Chondrocyte (in vitro differentiated cells): ENCODE data around the gene P4HA3. TPM values are rescaled to one million over a fixed set of nuclear protein-coding genes. Genes with fewer than 3 reads are reported as not detected.

Experiments
- DNase-seq: peaks from one replicate; pipeline ENCODE4 v3.0.0; 2021; ENCODE audit warnings: mixed read lengths, low spot score
- H3K27ac Mint-ChIP-seq: one replicate; pipeline ENCODE4 v1.8.0; 2021; ENCODE audit warnings: mild to moderate bottlenecking, moderate library complexity, mixed read lengths; ENCODE audit not compliant: unreplicated experiment
- H3K27me3 Mint-ChIP-seq: 2 replicates; pipeline ENCODE4 v1.8.0; 2021; ENCODE audit warnings: low read depth, mixed read lengths
- H3K36me3 Mint-ChIP-seq: 2 replicates; pipeline ENCODE4 v1.8.0; 2021; ENCODE audit warnings: low read depth, mixed read lengths
- H3K4me1 Mint-ChIP-seq: 2 replicates; pipeline ENCODE4 v1.8.0; 2021; ENCODE audit warnings: low read depth, mild to moderate bottlenecking, mixed read lengths
- H3K4me3 Mint-ChIP-seq: one replicate; pipeline ENCODE4 v1.8.0; 2021; ENCODE audit warnings: mild to moderate bottlenecking, moderate library complexity, mixed read lengths; ENCODE audit not compliant: unreplicated experiment
- H3K9me3 Mint-ChIP-seq: 2 replicates; pipeline ENCODE4 v1.8.0; 2021; ENCODE audit warnings: low read depth, mixed read lengths
- total RNA-seq: library from RNA; stranded (reverse); gene quantifications from 3 replicates; pipeline ENCODE4 v1.2.1, GENCODE V29; 2021
- TF ChIP-seq, protein P1 (sequence below): fragments of 200-600 bp; sonication (generic); IDR thresholded peaks from 2 replicates; pipeline ENCODE4 v1.5.0; 2021; ENCODE audit warnings: antibody characterized with exemption, mild to moderate bottlenecking, moderate library complexity

Gene P4HA3
- total RNA-seq, 1 donor from 2014 or later: 10.9 TPM

DNA sequence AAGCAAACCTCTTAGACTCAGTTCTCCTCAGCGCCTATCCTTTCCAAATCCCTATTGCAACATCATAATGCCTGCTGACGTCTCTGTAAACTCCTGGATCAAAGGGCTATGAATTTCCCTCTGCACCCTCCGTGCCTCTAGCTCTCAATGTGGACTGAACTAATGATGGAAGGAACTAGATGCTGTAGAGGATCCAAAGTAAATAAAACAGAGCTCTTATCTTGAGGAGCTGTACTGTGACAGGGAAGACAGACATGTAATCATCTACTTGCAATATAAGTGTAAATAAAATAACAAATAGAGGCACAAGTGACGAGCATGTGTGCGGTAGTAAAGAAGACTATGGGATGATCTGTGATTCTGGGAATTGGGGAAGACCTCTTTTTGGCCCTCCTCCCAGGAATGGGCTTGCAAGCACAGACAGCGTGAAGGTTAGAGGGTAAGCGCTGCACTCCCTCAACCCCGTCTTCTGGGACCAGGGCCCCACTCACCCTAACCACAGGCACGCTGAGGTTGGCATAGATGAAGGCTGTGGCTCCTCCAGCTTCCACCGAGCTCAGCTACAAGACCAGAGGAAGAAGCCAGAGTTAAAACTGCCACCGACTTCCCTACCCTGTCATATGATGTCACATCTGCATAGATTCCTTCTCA, 42.2 kb downstream of the P4HA3 start:
- no peaks in the 10 kb centered on the region for H3K9me3 Mint-ChIP-seq
- H3K4me1 Mint-ChIP-seq: no peaks in the 10 kb centered on the region
- no peak overlapping the region for H3K27ac Mint-ChIP-seq
- H3K27me3 Mint-ChIP-seq: no peaks in the 10 kb centered on the region
- no peak for DNase-seq
- H3K36me3 Mint-ChIP-seq: peaks cover 14% of the 10 kb centered on the region
- TF ChIP-seq, protein P1, sequence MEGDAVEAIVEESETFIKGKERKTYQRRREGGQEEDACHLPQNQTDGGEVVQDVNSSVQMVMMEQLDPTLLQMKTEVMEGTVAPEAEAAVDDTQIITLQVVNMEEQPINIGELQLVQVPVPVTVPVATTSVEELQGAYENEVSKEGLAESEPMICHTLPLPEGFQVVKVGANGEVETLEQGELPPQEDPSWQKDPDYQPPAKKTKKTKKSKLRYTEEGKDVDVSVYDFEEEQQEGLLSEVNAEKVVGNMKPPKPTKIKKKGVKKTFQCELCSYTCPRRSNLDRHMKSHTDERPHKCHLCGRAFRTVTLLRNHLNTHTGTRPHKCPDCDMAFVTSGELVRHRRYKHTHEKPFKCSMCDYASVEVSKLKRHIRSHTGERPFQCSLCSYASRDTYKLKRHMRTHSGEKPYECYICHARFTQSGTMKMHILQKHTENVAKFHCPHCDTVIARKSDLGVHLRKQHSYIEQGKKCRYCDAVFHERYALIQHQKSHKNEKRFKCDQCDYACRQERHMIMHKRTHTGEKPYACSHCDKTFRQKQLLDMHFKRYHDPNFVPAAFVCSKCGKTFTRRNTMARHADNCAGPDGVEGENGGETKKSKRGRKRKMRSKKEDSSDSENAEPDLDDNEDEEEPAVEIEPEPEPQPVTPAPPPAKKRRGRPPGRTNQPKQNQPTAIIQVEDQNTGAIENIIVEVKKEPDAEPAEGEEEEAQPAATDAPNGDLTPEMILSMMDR: no peak
- H3K4me3 Mint-ChIP-seq: no peak overlapping the region

DNA sequence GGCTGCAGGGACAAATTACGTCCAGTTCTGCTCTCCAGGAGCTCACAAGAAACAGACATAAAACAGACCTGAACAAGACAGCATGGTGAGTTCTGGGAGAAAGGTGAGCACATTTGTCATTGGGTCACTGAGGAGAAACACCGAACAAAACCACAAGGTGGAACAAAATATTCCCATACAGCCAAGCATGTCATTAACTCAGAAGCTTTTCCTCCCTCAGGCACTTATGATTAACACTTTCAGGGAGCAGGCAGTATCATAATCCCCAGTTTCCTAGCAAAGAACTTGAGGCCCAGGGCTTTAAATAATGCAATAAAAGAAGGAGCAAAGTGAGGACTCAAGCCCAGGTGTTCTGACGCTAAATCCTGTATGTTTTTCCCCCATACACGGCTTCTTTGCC, 43.0 kb downstream of the P4HA3 start:
- no peaks in the 10 kb centered on the region for H3K4me1 Mint-ChIP-seq
- no peak overlapping the region for H3K4me3 Mint-ChIP-seq
- DNase-seq: no peak
- TF ChIP-seq, protein P1: no peak
- H3K36me3 Mint-ChIP-seq: peaks cover 14% of the 10 kb centered on the region
- H3K9me3 Mint-ChIP-seq: no peaks in the 10 kb centered on the region
- H3K27ac Mint-ChIP-seq: no peak overlapping the region
- H3K27me3 Mint-ChIP-seq: no peaks in the 10 kb centered on the region

DNA sequence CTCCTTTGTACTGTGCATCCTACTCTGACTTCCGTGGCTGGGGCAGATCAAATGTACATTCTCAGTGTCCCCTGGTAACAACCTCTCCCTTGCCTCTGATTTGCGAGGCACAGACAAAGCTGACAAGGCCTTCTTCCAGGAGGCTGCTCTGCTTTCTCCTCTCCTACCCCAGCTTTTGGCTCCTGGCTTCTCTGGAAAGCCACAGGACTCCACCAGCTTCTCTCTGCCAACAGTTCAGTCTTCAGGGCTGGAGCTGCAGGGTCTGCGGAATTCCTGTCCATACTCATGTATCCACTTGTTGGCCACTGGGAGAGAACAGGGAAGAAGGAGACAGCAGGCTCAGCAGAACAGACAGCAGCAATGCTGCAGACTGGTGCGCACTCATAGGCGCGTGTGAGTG, 44.4 kb downstream of the P4HA3 start:
- H3K27me3 Mint-ChIP-seq: no peaks in the 10 kb centered on the region
- H3K4me3 Mint-ChIP-seq: no peak overlapping the region
- no peak for DNase-seq
- peaks cover 11% of the 10 kb centered on the region for H3K36me3 Mint-ChIP-seq
- TF ChIP-seq, protein P1: no peak
- H3K4me1 Mint-ChIP-seq: no peaks in the 10 kb centered on the region
- H3K27ac Mint-ChIP-seq: no peak overlapping the region
- no peaks in the 10 kb centered on the region for H3K9me3 Mint-ChIP-seq

DNA sequence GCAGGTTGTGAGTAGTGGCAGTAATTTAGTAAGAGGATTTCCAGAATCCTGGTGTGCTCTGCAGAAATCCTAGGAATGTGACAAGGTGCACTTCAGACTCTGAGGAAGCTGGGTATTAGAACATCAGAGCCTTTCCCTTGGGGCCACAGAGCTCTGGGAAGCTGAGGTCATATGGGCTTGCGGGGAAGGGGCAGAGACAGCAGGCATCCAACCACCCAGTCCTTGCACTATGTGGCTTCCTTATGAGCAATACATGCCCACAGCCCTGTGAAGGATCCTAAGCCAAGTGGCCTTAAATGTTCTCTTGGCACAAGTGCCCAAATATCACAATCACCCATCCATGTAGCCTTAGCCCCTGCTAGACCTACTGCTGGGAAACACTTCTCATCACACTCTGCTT, 46.2 kb downstream of the P4HA3 start:
- Mint-ChIP-seq H3K36me3 (peaks cover 9% of the 10 kb centered on the region), H3K9me3 (no peaks in the 10 kb centered on the region), H3K27me3 (no peaks in the 10 kb centered on the region), H3K4me1 (no peaks in the 10 kb centered on the region), H3K27ac (no peak overlapping the region), H3K4me3 (no peak overlapping the region)
- TF ChIP-seq, protein P1: no peak
- DNase-seq: no peak

DNA sequence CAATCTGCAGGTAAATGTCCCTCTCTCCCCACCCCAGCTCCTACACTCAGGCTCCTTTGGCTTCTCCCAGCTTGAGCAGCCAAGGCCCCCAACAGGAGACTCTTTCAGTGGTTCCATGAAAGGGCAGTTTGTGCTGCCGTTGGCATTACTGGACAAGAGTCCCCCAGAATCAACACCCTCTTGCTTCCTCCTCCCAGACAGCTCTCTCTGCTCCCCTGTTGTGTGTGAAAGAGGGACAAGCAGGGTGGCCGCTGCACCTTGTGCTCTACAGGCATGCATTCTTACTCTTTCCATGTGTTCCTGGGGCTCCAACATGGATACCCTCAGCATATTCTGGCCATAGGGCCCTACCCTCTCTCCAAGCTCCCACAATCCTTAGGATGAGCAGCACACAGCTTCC, 48.7 kb downstream of the P4HA3 start:
- DNase-seq: no peak
- Mint-ChIP-seq H3K36me3 (peaks cover 5% of the 10 kb centered on the region), H3K27ac (no peak overlapping the region), H3K27me3 (no peaks in the 10 kb centered on the region), H3K4me1 (peaks cover 8% of the 10 kb centered on the region), H3K9me3 (no peaks in the 10 kb centered on the region), H3K4me3 (no peak overlapping the region)
- TF ChIP-seq, protein P1: no peak
